Measurements from ENCODE around the gene REC8.
"Not testable (repeated sequence)": the region's sequence is repeated elsewhere in the genome, so short reads cannot be mapped to it uniquely, and the experiment has no call there.

REC8 gene

GRCh38 chr14:24219080-24219479 is 47.2 kb downstream of the REC8 start:
- Mint-ChIP-seq H3K4me1 (peaks cover 18% of the 10 kb centered on the region), H3K36me3 (ENCODE audit: low read depth) (peaks cover 10% of the 10 kb centered on the region), H3K9me3 (no peaks in the 10 kb centered on the region), H3K4me3 (no peak overlapping the region), H3K27ac (no peak overlapping the region), H3K27me3 (ENCODE audit: low read depth, poor library complexity) (no peaks in the 10 kb centered on the region)
- no peak for TF ChIP-seq CTCF (IDR thresholded peaks at IDR 0.05)
- no peak for DNase-seq

- Mint-ChIP-seq H3K36me3 (ENCODE audit: low read depth) (peaks cover 13% of the 10 kb centered on the region), H3K9me3 (no peaks in the 10 kb centered on the region), H3K27ac (no peak overlapping the region), H3K4me3 (no peak overlapping the region), H3K4me1 (peaks cover 13% of the 10 kb centered on the region), H3K27me3 (ENCODE audit: low read depth, poor library complexity) (no peaks in the 10 kb centered on the region)
- no peak for TF ChIP-seq CTCF (IDR thresholded peaks at IDR 0.05)
- no peak for DNase-seq
Observed at GRCh38 chr14:24219521-24219920, 47.6 kb downstream of the REC8 start.

GRCh38 chr14:24222987-24223386 is 51.1 kb downstream of the REC8 start:
- not testable (repeated sequence) for DNase-seq; H3K4me1 Mint-ChIP-seq; H3K9me3 Mint-ChIP-seq; H3K4me3 Mint-ChIP-seq; H3K27ac Mint-ChIP-seq; H3K27me3 Mint-ChIP-seq (ENCODE audit: low read depth, poor library complexity)
- H3K36me3 Mint-ChIP-seq (ENCODE audit: low read depth): peaks cover 23% of the 10 kb centered on the region

GRCh38 chr14:24224618-24225071 is 52.8 kb downstream of the REC8 start:
- no peak for DNase-seq
- H3K9me3 Mint-ChIP-seq: no peaks in the 10 kb centered on the region
- TF ChIP-seq CTCF (IDR thresholded peaks at IDR 0.05): no peak
- no peaks in the 10 kb centered on the region for H3K27me3 Mint-ChIP-seq (ENCODE audit: low read depth, poor library complexity)
- H3K36me3 Mint-ChIP-seq (ENCODE audit: low read depth): peaks cover 28% of the 10 kb centered on the region
- peak overlapping the region; percentile 16 for H3K27ac Mint-ChIP-seq
- H3K4me1 Mint-ChIP-seq: no peaks in the 10 kb centered on the region
- no peak overlapping the region for H3K4me3 Mint-ChIP-seq

- Mint-ChIP-seq H3K27me3 (ENCODE audit: low read depth, poor library complexity) (no peaks in the 10 kb centered on the region), H3K9me3 (no peaks in the 10 kb centered on the region), H3K4me1 (peaks cover 7% of the 10 kb centered on the region), H3K36me3 (ENCODE audit: low read depth) (peaks cover 28% of the 10 kb centered on the region), H3K27ac (no peak overlapping the region), H3K4me3 (no peak overlapping the region)
- no peak for TF ChIP-seq CTCF (IDR thresholded peaks at IDR 0.05)
- no peak for DNase-seq
Observed at GRCh38 chr14:24226473-24226872, 54.6 kb downstream of the REC8 start.

GRCh38 chr14:24228902-24229301 is 57.0 kb downstream of the REC8 start:
- peaks cover 28% of the 10 kb centered on the region for H3K36me3 Mint-ChIP-seq (ENCODE audit: low read depth)

More at GRCh38 chr14:24228902-24229301, 57.0 kb downstream of the REC8 start:
- H3K4me1 Mint-ChIP-seq: peaks cover 21% of the 10 kb centered on the region
- DNase-seq: no peak
- no peaks in the 10 kb centered on the region for H3K27me3 Mint-ChIP-seq (ENCODE audit: low read depth, poor library complexity)
- no peak for TF ChIP-seq CTCF (IDR thresholded peaks at IDR 0.05)
- no peak overlapping the region for H3K4me3 Mint-ChIP-seq
- no peak overlapping the region for H3K27ac Mint-ChIP-seq
- H3K9me3 Mint-ChIP-seq: no peaks in the 10 kb centered on the region

Data from nephron progenitor cell (in vitro differentiated cells).